Progenitor cell of endocrine pancreas (in vitro differentiated cells): Measurements from ENCODE around the gene IFT122. TPM values are rescaled to one million over a fixed set of nuclear protein-coding genes. Genes with fewer than 3 reads are reported as not detected.
"Not testable (repeated sequence)": the region's sequence is repeated elsewhere in the genome, so short reads cannot be mapped to it uniquely, and the experiment has no call there.

Experiments
- DNase-seq: peaks from one replicate; pipeline ENCODE4 v3.0.0; 2021; ENCODE audit warnings: low spot score; ENCODE audit not compliant: unreplicated experiment
- H3K27ac Mint-ChIP-seq: 2 replicates; pipeline ENCODE4 v1.8.0; 2021; ENCODE audit warnings: mild to moderate bottlenecking, moderate library complexity, mixed read lengths
- H3K27me3 Mint-ChIP-seq: 2 replicates; pipeline ENCODE4 v1.8.0; 2021; ENCODE audit warnings: mixed read lengths
- H3K36me3 Mint-ChIP-seq: 2 replicates; pipeline ENCODE4 v1.8.0; 2022; ENCODE audit warnings: mixed read lengths; ENCODE audit not compliant: insufficient read depth
- H3K4me1 Mint-ChIP-seq: 2 replicates; pipeline ENCODE4 v1.8.0; 2021; ENCODE audit warnings: low read depth, mixed read lengths
- H3K4me3 Mint-ChIP-seq: 2 replicates; pipeline ENCODE4 v1.8.0; 2021; ENCODE audit warnings: low read depth, mild to moderate bottlenecking, moderate library complexity, mixed read lengths
- H3K9me3 Mint-ChIP-seq: 2 replicates; pipeline ENCODE4 v1.8.0; 2021; ENCODE audit warnings: low read depth, mixed read lengths
- total RNA-seq: library from RNA; stranded (reverse); gene quantifications from 2 replicates; pipeline ENCODE4 v1.2.1, GENCODE V29; 2021
- TF ChIP-seq, protein P1 (sequence below): fragments of 200-600 bp; sonication (generic); IDR thresholded peaks from one replicate; pipeline ENCODE4 v1.5.0; 2021; ENCODE audit warnings: antibody characterized with exemption, mild to moderate bottlenecking; ENCODE audit not compliant: unreplicated experiment

Gene IFT122
- total RNA-seq, 1 donor from 2014 or later, result 75.6 TPM

DNA sequence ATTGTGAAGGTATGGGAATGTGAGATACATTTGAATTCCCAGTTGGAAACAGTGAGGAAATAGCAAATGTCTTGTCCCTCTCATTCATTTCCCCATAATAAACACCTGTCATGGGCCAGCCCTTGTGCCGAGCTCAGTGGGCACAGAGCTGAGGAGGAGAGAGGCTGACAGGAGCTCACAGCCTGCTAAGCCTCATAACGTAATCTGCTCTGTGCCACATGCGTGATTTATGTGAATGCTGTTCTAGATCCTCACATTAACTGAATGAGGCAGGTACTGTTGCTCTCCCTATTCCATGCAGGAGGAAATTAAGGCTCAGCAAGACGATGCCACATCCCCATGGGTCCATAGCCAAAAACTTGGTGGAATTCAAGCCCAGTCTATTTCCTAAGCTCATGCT lies 53.2 kb downstream of the IFT122 start:
- H3K36me3 Mint-ChIP-seq, result peaks cover 18% of the 10 kb centered on the region
- no peaks in the 10 kb centered on the region for H3K9me3 Mint-ChIP-seq
- no peak for DNase-seq
- no peak overlapping the region for H3K4me3 Mint-ChIP-seq
- H3K27ac Mint-ChIP-seq, result no peak overlapping the region
- TF ChIP-seq, protein P1, sequence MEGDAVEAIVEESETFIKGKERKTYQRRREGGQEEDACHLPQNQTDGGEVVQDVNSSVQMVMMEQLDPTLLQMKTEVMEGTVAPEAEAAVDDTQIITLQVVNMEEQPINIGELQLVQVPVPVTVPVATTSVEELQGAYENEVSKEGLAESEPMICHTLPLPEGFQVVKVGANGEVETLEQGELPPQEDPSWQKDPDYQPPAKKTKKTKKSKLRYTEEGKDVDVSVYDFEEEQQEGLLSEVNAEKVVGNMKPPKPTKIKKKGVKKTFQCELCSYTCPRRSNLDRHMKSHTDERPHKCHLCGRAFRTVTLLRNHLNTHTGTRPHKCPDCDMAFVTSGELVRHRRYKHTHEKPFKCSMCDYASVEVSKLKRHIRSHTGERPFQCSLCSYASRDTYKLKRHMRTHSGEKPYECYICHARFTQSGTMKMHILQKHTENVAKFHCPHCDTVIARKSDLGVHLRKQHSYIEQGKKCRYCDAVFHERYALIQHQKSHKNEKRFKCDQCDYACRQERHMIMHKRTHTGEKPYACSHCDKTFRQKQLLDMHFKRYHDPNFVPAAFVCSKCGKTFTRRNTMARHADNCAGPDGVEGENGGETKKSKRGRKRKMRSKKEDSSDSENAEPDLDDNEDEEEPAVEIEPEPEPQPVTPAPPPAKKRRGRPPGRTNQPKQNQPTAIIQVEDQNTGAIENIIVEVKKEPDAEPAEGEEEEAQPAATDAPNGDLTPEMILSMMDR, result no peak
- H3K4me1 Mint-ChIP-seq, result peaks cover 17% of the 10 kb centered on the region
- no peaks in the 10 kb centered on the region for H3K27me3 Mint-ChIP-seq

DNA sequence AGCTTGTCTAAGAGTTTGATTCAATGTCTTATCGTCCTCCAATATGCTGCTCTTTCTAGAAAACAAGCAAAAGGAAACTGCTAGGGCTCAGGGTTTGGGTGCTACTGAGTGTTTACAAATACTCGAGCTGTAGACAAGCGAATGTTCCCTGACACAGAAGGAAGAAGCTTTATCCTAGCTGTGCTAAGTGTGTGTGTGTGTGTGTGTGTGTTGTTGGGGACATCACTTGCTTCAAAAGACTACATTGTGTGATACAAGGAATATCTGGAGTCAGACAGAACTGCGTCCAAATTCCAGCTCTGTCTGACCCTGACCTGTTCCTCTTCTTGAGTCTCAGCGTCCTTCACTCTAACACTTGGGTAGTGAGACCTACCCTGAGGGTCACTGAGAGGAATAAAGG lies 54.5 kb downstream of the IFT122 start:
- H3K4me1 Mint-ChIP-seq, result peaks cover 22% of the 10 kb centered on the region
- H3K27me3 Mint-ChIP-seq, H3K9me3 Mint-ChIP-seq, H3K4me3 Mint-ChIP-seq, DNase-seq: not testable (repeated sequence)
- peak overlapping the region; percentile 67 for H3K27ac Mint-ChIP-seq
- H3K36me3 Mint-ChIP-seq, result peaks cover 18% of the 10 kb centered on the region

DNA sequence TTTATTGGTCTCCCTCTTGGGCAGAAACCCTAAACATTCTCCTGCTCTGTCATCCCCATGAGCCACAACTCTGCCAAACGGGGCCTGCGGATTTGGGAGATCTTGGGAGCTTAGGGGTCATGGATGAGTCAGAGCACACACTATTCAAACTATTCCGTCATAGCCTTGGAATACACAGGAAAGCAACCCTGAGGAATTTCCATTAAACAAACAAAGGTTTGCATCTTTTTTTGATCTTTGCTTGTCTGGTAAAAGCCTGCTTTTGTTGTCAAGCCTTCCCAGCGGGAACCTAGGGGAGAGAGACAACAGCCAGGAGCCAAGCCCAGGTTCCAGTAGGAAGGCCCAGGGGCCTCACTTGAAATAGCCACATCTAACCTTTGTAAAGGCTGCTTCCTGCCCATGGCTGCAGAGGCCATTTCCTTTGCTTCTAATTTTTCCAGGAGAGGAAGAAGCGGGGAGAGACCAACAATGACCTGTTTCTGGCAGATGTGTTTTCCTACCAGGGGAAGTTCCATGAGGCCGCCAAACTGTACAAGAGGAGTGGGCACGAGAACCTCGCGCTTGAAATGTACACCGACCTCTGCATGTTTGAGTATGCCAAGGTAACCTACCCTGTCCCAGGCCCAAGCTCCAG lies 55.1 kb downstream of the IFT122 start:
- not testable (repeated sequence) for H3K27me3 Mint-ChIP-seq, DNase-seq, H3K9me3 Mint-ChIP-seq, H3K4me3 Mint-ChIP-seq
- Mint-ChIP-seq H3K4me1 (peaks cover 22% of the 10 kb centered on the region), H3K27ac (peak overlapping the region; percentile 67), H3K36me3 (peaks cover 21% of the 10 kb centered on the region)

DNA sequence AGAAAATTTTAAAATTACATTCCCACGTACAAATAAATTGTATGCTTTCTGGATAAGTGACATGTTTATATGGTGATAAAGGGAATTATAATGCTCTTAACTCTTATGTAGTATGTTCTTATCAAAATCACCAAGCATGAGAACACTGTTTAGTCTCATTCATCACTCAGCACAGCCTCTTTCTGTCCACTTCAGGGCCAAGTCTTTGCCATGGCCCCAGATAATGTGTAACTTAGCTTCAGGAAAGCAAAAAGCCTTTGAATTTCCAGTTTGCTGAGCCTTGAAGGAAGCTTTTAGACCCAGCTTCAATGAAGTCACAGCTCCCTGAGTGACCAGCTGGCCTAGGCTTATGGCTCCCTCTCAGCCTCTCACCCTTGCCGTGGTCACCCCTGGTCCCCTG lies 57.9 kb downstream of the IFT122 start:
- Mint-ChIP-seq H3K4me1 (peaks cover 23% of the 10 kb centered on the region), H3K36me3 (peaks cover 21% of the 10 kb centered on the region), H3K27ac (peak overlapping the region; percentile 94)
- H3K27me3 Mint-ChIP-seq, H3K4me3 Mint-ChIP-seq, H3K9me3 Mint-ChIP-seq, DNase-seq: not testable (repeated sequence)

DNA sequence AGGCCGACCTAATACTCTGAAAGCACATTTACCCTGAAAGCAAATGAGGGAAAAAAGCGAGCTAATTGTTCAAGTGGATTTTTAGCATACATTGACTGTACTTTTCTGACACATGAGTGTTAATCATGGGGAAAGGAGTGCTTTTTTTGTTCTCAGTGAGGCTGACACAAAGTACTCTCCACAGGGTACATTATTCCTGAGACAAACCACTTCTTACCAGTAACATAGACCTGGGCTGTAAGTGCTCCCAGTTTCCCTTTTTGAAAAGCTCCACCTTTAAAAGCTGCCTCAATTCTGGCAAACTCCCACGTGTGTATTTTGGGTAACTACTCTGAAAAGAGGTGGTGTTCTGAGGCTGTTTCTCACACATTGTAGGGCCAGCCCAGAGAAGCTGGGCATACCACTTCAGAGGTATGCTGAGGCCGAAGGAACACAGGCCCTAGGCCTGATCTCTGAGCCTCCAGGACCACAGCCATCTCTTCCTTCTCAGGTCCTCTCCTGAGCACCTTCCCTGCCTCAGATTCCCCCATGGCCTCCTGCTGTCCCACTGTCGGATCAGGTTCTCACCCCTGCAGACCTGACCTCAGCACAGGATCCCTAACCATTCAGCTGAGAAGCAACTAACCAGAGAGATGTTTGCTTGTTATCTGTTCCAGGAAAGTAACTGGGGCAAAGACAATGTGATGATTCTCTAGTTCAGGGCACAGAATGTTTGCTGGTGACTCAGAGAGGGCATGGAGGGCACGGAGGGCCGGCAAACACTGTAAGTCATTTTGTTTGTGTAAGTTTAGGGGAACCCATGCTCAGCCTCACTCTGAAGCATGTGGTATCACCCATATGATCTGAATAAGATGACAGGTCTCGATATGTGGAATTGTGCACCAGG lies 58.8 kb downstream of the IFT122 start:
- H3K4me3 Mint-ChIP-seq, H3K9me3 Mint-ChIP-seq, DNase-seq, H3K27me3 Mint-ChIP-seq: not testable (repeated sequence)
- Mint-ChIP-seq H3K27ac (peak overlapping the region; percentile 94), H3K36me3 (peaks cover 18% of the 10 kb centered on the region), H3K4me1 (peaks cover 23% of the 10 kb centered on the region)

DNA sequence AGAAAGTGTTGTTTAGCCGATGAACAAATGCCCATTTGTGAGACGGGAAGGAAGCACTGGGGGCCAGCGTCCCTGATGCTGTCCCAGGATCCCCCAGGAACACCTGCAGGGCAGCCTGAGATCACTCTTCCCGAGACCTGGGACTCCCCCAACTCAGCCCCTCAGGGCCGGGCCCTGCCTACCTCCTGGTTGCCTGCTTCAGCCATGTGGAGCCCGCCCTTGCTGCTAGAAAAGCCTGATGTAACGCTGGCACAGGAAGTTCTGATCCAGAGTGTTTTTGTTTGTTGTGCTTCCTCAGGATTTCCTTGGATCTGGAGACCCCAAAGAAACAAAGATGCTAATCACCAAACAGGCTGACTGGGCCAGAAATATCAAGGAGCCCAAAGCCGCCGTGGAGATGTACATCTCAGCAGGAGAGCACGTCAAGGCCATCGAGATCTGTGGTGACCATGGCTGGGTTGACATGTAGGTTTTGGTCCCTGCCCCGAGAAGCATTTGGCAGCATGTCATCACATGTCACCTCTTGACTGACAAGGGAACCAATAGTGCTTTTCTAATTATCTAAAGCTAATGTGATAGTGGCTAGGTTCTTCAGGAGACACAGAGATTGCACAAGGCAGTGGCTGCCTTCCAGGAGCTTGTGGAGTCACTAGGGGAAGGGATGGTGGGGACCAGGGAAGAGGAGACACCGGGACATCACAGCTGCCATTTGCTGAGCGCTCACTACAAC lies 59.7 kb downstream of the IFT122 start:
- not testable (repeated sequence) for H3K27ac Mint-ChIP-seq, H3K4me3 Mint-ChIP-seq
- H3K4me1 Mint-ChIP-seq, result peaks cover 22% of the 10 kb centered on the region

DNA sequence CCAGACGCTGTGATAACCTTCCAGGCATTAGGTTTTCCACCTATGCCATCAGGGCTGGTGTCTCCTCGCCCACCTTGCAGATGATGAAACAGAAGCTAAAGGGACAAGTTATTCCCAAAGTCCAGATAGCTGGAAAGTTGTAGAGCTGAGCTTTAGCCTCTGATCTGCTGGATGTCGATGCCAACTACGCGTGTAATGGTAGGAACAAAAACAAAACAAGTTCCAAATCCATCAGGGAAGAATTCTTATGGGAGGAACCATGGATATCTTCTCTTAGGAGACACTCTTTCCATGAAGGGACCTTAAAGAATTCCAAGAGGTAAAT lies 60.3 kb downstream of the IFT122 start:
- Mint-ChIP-seq H3K27me3 (no peaks in the 10 kb centered on the region), H3K9me3 (no peaks in the 10 kb centered on the region), H3K4me1 (peaks cover 22% of the 10 kb centered on the region), H3K36me3 (peaks cover 25% of the 10 kb centered on the region), H3K4me3 (no peak overlapping the region), H3K27ac (no peak overlapping the region)
- no peak for DNase-seq
- TF ChIP-seq, protein P1, result no peak

More for the DNA sequence above, 59.7 kb downstream of the IFT122 start:
- not testable (repeated sequence) for H3K27me3 Mint-ChIP-seq, DNase-seq, H3K9me3 Mint-ChIP-seq
- H3K36me3 Mint-ChIP-seq, result peaks cover 21% of the 10 kb centered on the region
